HUES48 (cell line): ENCODE measurements around the gene SEL1L3.
A peak's percentile ranks its signal among the peaks of the same experiment; 100 is the strongest.
"Not testable (repeated sequence)": the region's sequence is repeated elsewhere in the genome, so short reads cannot be mapped to it uniquely, and the experiment has no call there.

Experiments
- H3K27ac ChIP-seq: one replicate; pipeline ENCODE4 v1.7.0; 2013; ENCODE audit warnings: low read depth, low read length, inconsistent platforms
- H3K27me3 ChIP-seq: 2 replicates; pipeline ENCODE4 v1.6.1; 2013; ENCODE audit warnings: mild to moderate bottlenecking, low read length; ENCODE audit not compliant: control insufficient read depth, insufficient read depth
- H3K36me3 ChIP-seq: 2 replicates; pipeline ENCODE4 v1.6.1; 2013; ENCODE audit warnings: low read length; ENCODE audit not compliant: control insufficient read depth, insufficient read depth
- H3K4me1 ChIP-seq: 2 replicates; pipeline ENCODE4 v1.6.1; 2013; ENCODE audit warnings: mild to moderate bottlenecking, low read length; ENCODE audit not compliant: control insufficient read depth, insufficient read depth
- H3K4me3 ChIP-seq: 2 replicates; pipeline ENCODE4 v1.5.1; 2013; ENCODE audit warnings: mild to moderate bottlenecking, low read depth, low read length
- H3K9ac ChIP-seq: 2 replicates; pipeline ENCODE4 v1.6.1; 2013; ENCODE audit warnings: mild to moderate bottlenecking, low read depth, low read length, moderate library complexity
- H3K9me3 ChIP-seq: 2 replicates; pipeline ENCODE4 v1.6.1; 2013; ENCODE audit warnings: low read length; ENCODE audit not compliant: control insufficient read depth, insufficient read depth

Gene SEL1L3

DNA sequence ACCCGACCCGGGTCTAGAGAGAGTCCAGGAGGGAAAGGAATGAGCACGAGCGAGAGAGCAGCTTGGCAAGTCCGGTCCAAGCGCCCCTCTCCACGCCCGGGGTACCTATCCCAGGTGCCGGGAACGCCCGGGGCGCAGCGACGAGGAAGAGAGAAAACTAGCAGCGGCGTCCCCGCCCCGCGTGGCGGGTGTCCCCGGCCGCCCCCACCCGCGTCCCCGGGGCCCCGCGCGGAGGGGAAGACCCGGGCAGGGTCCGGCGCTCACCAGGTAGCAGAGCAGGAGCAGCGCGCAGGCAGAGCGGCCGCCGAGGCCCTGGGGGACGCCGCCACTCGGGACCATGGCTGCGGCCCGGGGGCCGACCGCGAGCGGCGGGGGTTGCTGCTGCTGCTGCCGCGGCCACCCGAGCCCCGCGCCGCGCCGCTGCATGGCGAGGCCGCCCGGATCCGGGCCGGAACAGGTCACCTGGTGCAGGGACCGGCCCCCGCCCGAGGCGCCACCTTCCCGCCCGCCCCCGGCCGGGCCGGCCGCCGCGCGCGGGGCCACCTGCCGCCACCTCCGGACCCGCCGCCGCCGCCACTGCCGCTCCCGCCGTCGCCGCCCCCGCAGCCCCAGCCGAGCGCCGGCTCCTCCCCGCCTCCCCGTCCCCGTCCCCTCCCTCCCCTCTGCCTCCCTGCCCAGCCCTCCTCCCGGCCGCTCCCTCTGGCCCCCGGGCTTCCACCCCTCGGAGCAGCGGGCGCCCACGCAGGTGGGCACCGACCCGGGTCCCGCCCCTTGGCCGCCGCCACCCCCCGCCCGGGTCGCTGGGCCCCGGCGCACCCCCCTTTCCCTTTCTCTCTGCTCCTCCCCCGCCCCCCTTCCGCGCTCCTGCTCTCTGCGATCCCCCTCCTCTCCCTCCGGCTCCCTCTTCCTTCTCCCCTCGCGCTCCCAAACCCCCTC, at the start of gene SEL1L3:
Gene SEL1L3, minus strand, starts transcription at position 578 of the 936 bp plus-strand sequence. Its CDS starts 152 bp downstream, at position 426.
- Histone ChIP-seq H3K4me1 (peaks cover 28% of the 10 kb centered on the region), H3K9ac (peak within 1 kb of the TSS; percentile 63), H3K4me3 (peak within 1 kb of the TSS; percentile 84), H3K27ac (peak within 1 kb of the TSS; percentile 73), H3K9me3 (no peaks in the 10 kb centered on the region), H3K27me3 (peaks cover 16% of the 10 kb centered on the region), H3K36me3 (no peaks in the 10 kb centered on the region)

DNA sequence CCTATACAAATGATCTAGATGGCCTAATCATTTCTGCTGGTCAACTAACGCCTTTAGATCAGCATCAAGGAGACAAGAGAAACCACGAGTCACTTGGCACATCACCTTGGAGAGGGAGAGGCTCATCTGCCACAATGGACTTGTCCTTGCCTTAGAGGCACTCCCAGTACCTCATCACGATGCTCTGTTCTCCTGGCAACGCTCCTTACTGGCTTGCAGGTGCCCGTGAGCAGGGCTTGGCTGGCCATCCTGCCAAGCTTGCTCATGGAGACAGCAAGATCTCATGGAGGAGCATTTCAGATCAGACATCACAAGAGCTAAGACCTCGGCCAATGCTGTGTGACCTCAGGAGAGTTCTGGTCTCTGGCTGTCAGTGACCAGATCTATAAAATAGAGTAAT, 48.6 kb upstream of the SEL1L3 start:
- Histone ChIP-seq H3K27me3 (peaks cover 16% of the 10 kb centered on the region), H3K27ac (no peak overlapping the region), H3K4me1 (peaks cover 18% of the 10 kb centered on the region), H3K9me3 (no peaks in the 10 kb centered on the region), H3K4me3 (no peak overlapping the region), H3K36me3 (no peaks in the 10 kb centered on the region), H3K9ac (no peak overlapping the region)

DNA sequence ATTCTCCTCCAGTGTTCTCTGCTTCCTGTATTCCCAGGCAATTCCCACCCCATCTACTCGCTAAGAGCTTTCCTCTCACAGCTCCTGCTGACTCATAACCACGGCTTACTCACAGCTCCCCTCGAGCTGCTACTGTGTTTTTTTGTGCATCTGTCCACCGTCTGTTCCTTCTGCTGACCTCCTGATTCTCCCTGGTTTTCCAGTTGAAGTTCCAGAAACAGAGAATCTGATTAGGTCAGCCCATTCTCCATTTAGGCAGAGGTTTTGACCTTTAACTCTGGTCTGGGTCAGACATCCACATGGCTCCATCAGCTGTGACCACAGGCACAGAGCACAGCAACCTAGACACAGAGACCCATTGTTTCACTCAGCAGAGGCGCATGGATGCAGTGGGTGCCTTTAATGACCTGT, 45.7 kb upstream of the SEL1L3 start:
- Histone ChIP-seq H3K9ac (no peak overlapping the region), H3K27ac (no peak overlapping the region), H3K36me3 (no peaks in the 10 kb centered on the region)

DNA sequence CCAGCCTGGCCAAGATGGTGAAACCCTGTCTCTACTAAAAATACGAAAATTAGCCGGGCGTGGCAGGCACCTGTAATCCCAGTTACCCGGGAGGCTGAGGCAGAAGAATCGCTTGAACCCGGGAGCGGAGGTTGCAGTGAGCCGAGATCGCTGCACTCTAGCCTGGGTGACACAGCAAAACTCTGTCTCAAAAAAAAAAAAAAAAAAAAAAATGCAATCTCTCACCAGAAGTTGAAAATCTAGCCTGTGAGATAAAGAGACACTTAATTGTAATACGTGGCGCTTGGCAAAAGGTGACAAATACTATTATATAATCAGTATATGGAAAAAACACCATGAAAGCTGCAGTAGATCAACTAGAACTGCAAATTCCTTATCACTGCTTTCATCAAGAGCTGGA, 43.3 kb upstream of the SEL1L3 start:
- H3K27me3 ChIP-seq, H3K27ac ChIP-seq, H3K4me1 ChIP-seq, H3K4me3 ChIP-seq, H3K9me3 ChIP-seq, H3K36me3 ChIP-seq, H3K9ac ChIP-seq: not testable (repeated sequence)

More for the DNA sequence above, 45.7 kb upstream of the SEL1L3 start:
- peaks cover 16% of the 10 kb centered on the region for H3K27me3 ChIP-seq
- H3K4me3 ChIP-seq = no peak overlapping the region
- peaks cover 8% of the 10 kb centered on the region; the same call in 1 of the 2 replicates for H3K4me1 ChIP-seq
- H3K9me3 ChIP-seq = no peaks in the 10 kb centered on the region

DNA sequence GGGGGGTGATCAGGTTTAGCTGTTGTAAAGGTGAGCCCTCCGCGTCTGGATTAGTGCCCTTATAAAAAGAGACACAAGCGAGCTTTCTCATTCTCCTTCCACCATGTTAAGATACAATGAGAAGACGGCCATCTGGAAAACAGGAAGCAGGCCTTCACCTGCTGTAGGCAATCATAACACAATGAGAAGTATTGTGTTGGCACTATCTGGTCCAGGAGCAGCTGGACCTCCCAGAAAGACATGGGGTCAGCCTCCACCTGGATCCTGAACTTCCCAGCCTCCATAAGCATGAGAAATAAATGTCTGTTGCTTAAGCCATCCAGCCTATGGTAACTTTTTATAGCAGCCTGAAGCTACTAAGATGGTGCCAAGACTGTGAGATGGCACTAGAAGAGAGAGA, 42.6 kb upstream of the SEL1L3 start:
- H3K27me3 ChIP-seq = no peaks in the 10 kb centered on the region
- H3K36me3 ChIP-seq = no peaks in the 10 kb centered on the region
- H3K4me1 ChIP-seq = 0 out of 2 replicates have a peak, but pooled peaks cover 4% of the 10 kb centered on the region
- no peaks in the 10 kb centered on the region for H3K9me3 ChIP-seq
- H3K27ac ChIP-seq = no peak overlapping the region
- H3K4me3 ChIP-seq = no peak overlapping the region
- H3K9ac ChIP-seq = no peak overlapping the region

DNA sequence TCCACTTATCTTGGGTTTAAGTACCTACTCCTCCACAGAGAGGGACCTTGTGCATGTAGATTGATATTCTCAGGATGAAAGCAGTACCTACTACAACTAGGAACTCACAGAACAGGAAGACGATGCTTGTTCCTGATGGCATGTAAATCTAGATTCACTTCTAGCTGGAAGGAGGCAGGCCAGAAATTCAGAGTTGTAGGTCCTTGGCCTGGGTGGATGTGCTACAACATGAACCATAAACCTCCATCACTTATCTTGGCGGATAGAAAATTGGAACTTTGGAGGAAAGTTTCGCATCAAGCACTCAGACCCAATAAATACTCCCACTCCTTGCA, 41.9 kb upstream of the SEL1L3 start:
- Histone ChIP-seq H3K36me3 (no peaks in the 10 kb centered on the region), H3K4me1 (0 out of 2 replicates have a peak, but pooled peaks cover 4% of the 10 kb centered on the region), H3K9me3 (no peaks in the 10 kb centered on the region), H3K27ac (no peak overlapping the region), H3K27me3 (no peaks in the 10 kb centered on the region), H3K4me3 (no peak overlapping the region), H3K9ac (no peak overlapping the region)

DNA sequence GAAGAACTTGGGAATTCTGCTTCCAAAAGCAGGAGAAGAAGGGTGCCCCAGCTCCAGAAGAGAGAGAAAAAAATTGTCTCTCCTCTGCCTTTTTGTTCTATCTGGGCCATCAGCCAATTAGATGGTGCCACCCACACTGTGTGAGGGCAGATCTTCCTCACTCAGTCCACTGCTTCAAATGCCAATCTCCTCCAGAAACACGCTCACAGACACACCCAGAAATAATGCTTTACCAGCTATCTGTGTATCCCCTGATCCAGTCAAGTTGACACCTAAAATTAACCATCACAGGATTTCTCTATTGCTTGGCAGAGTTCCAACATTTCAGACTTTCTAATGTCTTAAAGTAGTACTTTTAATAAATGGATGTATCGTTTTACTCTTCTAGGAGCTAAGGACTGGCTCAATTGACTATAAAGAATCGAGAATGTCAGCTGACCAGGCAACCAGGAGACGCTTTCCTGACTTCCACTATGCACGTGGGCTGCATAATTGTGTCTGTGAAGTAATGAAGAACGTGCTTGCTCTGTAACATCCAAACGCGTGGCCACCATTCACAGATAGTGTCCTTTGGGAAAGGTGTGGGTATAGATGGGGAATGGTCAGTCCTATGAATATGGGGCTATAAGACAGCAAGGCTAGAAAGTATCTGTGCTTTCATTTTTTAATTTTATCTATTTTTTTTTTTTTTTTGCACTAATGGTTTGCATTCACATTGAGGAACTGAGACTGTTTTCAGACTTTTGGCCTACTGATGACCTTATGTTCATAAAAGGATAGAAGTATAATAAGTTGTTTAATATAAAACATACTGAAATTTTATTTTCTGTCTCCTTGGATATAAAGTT, 41.3 kb upstream of the SEL1L3 start:
- Histone ChIP-seq H3K36me3 (no peaks in the 10 kb centered on the region), H3K4me3 (no peak overlapping the region), H3K4me1 (0 out of 2 replicates have a peak, but pooled peaks cover 4% of the 10 kb centered on the region), H3K9me3 (no peaks in the 10 kb centered on the region), H3K9ac (no peak overlapping the region), H3K27me3 (no peaks in the 10 kb centered on the region), H3K27ac (no peak overlapping the region)

DNA sequence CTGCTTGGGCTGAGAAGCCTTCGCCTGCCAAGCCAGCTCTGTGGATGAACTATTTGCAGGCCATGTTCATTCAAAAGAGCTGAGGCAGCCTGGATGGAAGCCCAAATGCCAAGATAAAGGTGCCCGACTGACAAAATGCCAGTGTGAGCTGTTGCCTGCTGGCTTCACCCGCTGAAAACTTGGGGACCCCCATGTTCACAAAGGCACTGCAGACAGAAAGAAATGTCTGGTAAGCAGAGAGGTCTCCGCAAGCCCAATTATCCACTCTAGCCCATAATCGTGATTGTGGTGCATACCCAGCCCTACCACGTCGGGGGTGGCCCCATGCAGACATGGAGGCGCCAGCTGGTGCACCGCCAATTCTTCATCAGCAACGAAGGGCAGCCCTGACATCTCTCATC, 38.2 kb upstream of the SEL1L3 start:
- H3K9me3 ChIP-seq = no peaks in the 10 kb centered on the region
- no peak overlapping the region for H3K27ac ChIP-seq
- H3K9ac ChIP-seq = no peak overlapping the region
- 0 out of 2 replicates have a peak, but pooled peaks cover 4% of the 10 kb centered on the region for H3K4me1 ChIP-seq
- H3K36me3 ChIP-seq = no peaks in the 10 kb centered on the region
- H3K27me3 ChIP-seq = no peaks in the 10 kb centered on the region
- H3K4me3 ChIP-seq = no peak overlapping the region

DNA sequence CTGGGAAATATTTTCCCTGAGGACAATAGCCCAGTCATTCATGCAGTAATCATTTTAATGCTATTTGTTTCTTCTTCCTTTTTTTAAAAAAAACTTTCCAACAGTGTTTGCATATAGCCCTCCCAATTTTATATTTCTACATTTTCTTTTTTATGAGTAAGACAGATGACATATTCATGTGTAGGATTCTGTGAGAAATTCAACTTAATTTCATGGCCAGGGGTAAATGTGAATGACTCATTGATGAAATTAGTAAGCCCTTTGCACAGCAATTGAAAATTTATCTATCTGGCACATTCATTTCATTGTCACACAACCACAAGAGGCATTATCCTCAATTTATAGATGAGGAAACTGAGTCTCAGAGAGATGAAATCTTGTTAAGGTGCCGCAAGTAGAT, 37.5 kb upstream of the SEL1L3 start:
- no peak overlapping the region for H3K27ac ChIP-seq
- no peak overlapping the region for H3K9ac ChIP-seq
- H3K27me3 ChIP-seq = no peaks in the 10 kb centered on the region
- H3K9me3 ChIP-seq = no peaks in the 10 kb centered on the region
- H3K4me1 ChIP-seq = 0 out of 2 replicates have a peak, but pooled peaks cover 4% of the 10 kb centered on the region
- no peaks in the 10 kb centered on the region for H3K36me3 ChIP-seq
- no peak overlapping the region for H3K4me3 ChIP-seq

DNA sequence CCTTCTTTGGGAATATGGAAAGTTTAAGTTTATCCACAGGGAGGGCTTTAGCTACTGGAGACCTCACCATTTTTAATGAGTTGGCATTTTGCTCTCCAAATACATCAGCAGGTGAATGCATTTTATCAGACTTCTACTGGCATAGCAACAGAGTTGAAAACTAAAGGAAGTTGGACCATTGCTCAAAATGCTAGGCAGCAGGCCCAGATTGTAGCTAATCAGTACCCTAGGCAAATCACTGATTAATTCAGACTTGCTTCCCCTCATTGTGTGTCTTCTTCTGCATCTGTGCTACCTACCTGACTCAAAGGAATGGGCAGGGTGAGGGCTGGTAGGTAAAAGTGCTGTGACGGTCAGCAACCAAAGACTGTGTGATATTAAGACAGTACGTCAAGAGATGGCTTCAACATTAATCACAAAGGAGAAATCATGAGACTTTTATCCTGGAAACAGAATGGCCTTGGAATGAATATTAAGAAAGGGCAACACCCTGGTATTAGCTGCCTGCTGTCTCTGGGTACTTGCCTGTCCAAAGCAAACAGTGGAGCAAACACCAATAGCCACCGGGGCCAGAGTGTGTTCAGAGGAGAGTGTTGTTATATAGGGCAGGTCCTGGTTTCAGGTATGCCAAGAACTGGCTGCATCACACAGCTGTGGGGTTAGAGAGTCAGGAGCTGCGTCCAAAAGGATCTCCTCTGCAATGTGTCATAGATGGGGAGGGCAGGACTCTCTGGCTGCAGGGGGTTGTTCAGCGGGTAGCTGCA, 34.2 kb upstream of the SEL1L3 start:
- Histone ChIP-seq H3K36me3 (no peaks in the 10 kb centered on the region), H3K4me1 (peaks cover 6% of the 10 kb centered on the region), H3K9ac (no peak overlapping the region), H3K27ac (no peak overlapping the region), H3K4me3 (no peak overlapping the region), H3K27me3 (no peaks in the 10 kb centered on the region), H3K9me3 (no peaks in the 10 kb centered on the region)
